ENCODE data around the gene NPB.

- no peak for TF ChIP-seq YY1 (IDR thresholded peaks at IDR 0.05; ENCODE audit: low read depth, low read length)
- TF ChIP-seq RBBP5 (IDR thresholded peaks at IDR 0.05; ENCODE audit: borderline replicate concordance, low read depth, low read length): no peak
- TF ChIP-seq POLR2A (IDR thresholded peaks at IDR 0.05; ENCODE audit: control extremely low read depth in 1 of 2, low read depth in 2 of 2, low read length in 2 of 2): no peak
- TF ChIP-seq CTCF (IDR thresholded peaks at IDR 0.05; ENCODE audit: control extremely low read depth in 1 of 3, insufficient read depth in 1 of 3, low read depth in 1 of 3, low read length in 3 of 3): no peak
- TF ChIP-seq CHD2 (IDR thresholded peaks at IDR 0.05; ENCODE audit: low read length): no peak
- TF ChIP-seq E2F6 (IDR thresholded peaks at IDR 0.05): no peak
These were observed 8.2 kb downstream of the NPB start for GRCh38 chr17:81909966-81910839.
